Hematopoietic multipotent progenitor cell treated with erythropoietin and hydrocortisone succinate and interleukin-3 and kit ligand, for 17 days (in vitro differentiated cells): ENCODE results near the gene ATM.

Experiments
- DNase-seq: peaks from one replicate; pipeline ENCODE4 v3.0.0-alpha.2; 2015; ENCODE audit warnings: low spot score

The ATM gene, protein sequence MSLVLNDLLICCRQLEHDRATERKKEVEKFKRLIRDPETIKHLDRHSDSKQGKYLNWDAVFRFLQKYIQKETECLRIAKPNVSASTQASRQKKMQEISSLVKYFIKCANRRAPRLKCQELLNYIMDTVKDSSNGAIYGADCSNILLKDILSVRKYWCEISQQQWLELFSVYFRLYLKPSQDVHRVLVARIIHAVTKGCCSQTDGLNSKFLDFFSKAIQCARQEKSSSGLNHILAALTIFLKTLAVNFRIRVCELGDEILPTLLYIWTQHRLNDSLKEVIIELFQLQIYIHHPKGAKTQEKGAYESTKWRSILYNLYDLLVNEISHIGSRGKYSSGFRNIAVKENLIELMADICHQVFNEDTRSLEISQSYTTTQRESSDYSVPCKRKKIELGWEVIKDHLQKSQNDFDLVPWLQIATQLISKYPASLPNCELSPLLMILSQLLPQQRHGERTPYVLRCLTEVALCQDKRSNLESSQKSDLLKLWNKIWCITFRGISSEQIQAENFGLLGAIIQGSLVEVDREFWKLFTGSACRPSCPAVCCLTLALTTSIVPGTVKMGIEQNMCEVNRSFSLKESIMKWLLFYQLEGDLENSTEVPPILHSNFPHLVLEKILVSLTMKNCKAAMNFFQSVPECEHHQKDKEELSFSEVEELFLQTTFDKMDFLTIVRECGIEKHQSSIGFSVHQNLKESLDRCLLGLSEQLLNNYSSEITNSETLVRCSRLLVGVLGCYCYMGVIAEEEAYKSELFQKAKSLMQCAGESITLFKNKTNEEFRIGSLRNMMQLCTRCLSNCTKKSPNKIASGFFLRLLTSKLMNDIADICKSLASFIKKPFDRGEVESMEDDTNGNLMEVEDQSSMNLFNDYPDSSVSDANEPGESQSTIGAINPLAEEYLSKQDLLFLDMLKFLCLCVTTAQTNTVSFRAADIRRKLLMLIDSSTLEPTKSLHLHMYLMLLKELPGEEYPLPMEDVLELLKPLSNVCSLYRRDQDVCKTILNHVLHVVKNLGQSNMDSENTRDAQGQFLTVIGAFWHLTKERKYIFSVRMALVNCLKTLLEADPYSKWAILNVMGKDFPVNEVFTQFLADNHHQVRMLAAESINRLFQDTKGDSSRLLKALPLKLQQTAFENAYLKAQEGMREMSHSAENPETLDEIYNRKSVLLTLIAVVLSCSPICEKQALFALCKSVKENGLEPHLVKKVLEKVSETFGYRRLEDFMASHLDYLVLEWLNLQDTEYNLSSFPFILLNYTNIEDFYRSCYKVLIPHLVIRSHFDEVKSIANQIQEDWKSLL (N-terminal part only)

GRCh38 chr11:108222574-108223347 is at the start of gene ATM, which contains the start of gene NPAT:
Gene ATM (plus strand): TSS chr11:108223067. CDS start chr11:108227625, 4,558 bp downstream.
Gene NPAT (minus strand): TSS chr11:108222638. CDS start chr11:108222536, 102 bp downstream.
- DNase-seq = peak; percentile 99

GRCh38 chr11:108177570-108177969 is 45.3 kb upstream of the ATM start:
- DNase-seq = no peak

- DNase-seq = no peak
Measured at GRCh38 chr11:108193725-108194124, 29.1 kb upstream of the ATM start.

DNA sequence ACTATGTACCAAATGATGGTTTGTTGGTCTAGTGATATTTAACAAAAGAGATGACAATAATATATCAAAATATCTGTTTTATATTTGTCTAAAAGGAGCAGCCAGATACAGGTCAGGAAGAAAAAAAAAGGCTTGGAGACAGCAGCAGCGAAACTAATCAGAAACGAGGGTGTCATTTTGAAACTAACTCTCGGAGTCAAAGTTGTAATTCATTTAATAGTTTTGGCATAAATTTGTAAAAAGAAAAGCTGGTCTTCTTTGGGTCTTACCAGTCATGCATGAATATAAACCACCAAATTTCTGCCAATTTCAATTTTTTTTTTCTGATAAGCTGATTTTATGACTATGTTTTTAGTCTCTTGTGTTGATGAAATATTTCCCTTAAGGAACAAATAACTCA is 26.0 kb upstream of the ATM start:
- no peak for DNase-seq

DNA sequence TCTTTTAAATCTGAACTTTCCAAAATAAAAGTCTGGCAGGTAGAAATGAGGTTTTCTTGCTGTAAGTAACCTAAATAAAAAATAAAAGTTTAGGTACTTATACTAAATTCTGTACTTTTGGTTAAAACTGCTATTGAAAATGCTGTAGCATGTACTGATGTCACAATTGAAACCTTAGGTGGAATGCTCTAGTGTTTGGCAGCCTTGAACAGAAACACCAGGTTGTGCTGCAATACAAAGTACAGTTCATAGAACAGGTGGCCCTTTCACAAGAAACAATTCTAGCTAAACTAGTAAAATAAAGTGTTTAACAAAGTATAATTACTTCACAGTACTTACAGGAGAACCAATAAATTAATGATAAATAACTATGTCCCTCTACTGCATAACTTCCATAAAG is 25.5 kb upstream of the ATM start:
- DNase-seq = no peak

DNA sequence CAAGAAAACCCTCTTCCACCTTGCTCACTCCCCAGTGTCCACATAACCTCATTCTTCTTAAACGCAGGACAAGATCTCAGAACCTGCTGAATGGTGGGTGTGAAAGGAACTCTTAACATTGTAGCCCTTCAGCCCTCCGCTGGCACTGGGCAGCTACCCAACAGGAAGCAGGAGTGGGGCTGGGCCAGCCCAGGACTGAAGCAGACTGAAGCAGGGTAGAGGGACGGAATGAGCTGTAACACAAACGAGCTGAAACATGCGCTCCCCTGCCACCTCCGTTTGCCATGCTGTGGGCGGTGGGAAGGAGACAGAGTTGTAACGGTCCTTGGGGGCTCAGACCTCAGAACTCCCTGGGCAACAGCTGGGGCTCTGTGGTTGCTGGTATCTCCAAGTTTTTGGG is 24.0 kb upstream of the ATM start:
- no peak for DNase-seq

- peak; percentile 68 for DNase-seq
Measured at GRCh38 chr11:108199446-108200321, 23.2 kb upstream of the ATM start.

GRCh38 chr11:108203075-108203474 is 19.8 kb upstream of the ATM start:
- no peak for DNase-seq

- no peak for DNase-seq
Measured at GRCh38 chr11:108204376-108204775, 18.5 kb upstream of the ATM start.

GRCh38 chr11:108204929-108205499 is 17.9 kb upstream of the ATM start:
- DNase-seq = no peak

GRCh38 chr11:108206171-108206570 is 16.7 kb upstream of the ATM start:
- no peak for DNase-seq

DNA sequence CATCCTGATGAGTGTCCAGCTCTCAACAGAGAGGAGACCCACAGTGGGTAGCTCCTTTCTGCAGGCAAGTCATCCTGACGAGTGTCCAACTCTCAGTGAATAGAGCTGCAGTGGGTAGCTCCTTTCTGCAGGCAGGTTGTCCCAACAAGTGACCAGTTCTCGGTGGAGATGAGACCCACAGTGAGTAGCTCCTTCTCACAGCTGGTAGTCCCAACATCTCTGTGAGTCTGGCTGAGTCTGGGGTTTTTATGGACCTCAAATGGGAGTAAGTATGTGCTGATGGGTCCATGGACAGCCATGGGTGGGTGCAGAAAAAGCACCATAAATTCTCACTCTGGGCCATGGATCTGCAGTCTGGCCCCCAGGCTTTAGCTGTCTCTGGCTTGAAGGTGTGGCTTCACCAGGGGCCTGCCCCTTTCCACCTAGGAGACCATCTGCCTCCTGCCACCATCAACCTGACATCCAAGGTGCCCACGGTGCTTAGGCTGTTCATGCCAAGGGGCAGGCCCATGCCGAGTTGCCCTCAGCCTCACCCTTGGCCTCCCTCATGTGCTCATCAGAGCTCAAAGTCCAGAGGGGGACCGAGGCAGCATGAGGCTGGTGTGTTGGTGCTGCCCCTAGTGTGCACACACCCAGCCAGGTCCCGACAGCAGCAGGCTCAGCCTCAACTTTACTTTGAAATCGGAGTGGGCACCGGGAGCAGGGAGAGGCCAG is 15.7 kb upstream of the ATM start:
- DNase-seq = no peak

DNA sequence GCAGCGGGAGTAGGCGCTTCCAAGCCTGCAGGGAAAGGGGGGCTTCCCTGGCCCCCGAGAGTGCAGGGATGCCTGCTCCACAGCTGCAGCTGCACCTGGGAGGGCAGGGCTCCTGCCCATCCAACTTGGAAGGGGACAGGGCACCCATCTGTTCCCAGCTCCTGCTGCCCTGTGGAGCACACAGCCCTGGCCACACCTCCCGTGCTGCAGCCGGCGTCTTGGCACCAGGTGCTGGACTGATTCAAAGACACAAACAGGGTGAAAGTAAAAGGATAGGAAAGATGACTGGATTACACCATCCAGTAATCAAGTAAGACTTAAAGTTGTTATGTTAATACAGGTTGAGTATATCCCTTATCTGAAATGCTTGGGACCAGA is 15.2 kb upstream of the ATM start:
- DNase-seq = no peak

DNA sequence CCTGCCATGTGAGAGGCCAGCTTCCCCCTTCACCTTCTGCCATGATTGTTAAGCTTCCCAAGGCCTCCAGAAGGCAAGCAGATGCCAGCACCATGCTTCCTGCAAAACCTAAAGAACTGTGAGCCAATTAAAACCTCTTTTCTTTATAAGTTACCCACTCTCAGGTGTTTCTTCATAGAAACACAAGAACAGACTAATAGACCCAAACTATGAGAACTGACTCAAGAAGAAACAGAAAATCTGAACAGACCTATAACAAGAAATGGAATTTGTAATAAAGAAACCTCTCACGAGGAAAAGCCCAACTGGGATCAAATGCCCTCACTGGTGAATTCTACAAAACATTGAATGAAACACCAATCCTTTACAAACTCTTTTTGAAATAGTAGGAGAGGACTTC is 12.4 kb upstream of the ATM start:
- no peak for DNase-seq

GRCh38 chr11:108213784-108214183 is 9.1 kb upstream of the ATM start:
- DNase-seq = no peak

DNA sequence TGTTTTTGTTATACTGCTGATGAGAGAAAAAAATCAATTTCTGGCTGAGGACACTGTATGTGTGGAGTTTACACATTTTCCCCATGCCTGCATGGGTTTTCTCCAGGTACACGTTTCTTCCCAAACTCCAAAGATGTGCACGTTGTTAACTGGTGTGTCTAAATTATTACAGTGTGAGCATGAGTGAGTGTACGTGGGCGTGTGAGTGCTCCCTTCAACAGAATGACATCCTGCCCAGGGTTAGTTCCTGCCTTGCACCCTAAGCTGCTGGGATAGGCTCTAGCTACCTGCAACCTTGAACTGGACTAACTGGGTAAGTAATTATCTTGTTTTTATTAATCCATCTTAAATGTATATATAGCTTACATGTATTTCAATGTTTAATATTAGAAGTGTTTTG is 5.9 kb upstream of the ATM start:
- no peak for DNase-seq

DNA sequence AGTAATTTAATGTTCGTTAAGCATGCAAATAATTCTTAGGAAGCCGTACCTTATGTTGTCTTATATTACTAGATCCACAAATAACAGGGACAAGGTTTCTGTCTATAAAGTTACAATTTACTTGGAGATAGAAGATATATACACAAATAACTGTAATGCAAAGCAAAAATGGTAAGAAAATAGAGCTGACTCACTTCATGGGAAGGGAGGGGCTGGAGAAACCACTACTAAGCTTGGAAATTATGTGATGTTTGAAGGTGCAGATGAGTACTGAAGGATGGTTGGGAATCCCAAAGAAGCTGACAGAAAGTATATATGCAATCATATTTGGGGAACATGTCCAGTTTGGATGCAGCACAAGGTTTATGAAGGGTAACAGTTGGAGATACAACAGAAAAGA is 4.4 kb upstream of the ATM start:
- DNase-seq = peak; percentile 63

GRCh38 chr11:108218912-108219783 is 3.7 kb upstream of the ATM start:
- DNase-seq = peak; percentile 47
